Sigmoid colon (tissue), 7 donors: ENCODE data around the gene DCTN5. TPM values are rescaled to one million over a fixed set of nuclear protein-coding genes. Genes with fewer than 3 reads are reported as not detected.

Experiments used
- DNase-seq: peaks from one replicate; pipeline ENCODE4 v3.0.0-alpha.2; 2019
- H3K27ac ChIP-seq, 4 donors: fragments of 200-600 bp; sonication (generic); one replicate each; pipeline ENCODE4 v1.5.1; 2016 to 2019; ENCODE audit warnings: mild to moderate bottlenecking in 1 of 4
- H3K27me3 ChIP-seq, 3 donors: fragments of 200-600 bp; sonication (generic); one replicate each; pipeline ENCODE4 v1.5.1; 2019; ENCODE audit warnings: mild to moderate bottlenecking in 1 of 3
- H3K36me3 ChIP-seq, 4 donors: fragments of 200-600 bp; sonication (generic); one replicate each; pipeline ENCODE4 v1.5.1; 2016 to 2019
- H3K4me1 ChIP-seq, 4 donors: fragments of 200-600 bp; sonication (generic); one replicate each; pipeline ENCODE4 v1.5.1; 2017 to 2019
- H3K4me3 ChIP-seq, 4 donors: fragments of 200-600 bp; sonication (generic); one replicate each; pipeline ENCODE4 v1.5.1; 2017 to 2019; ENCODE audit warnings: mild to moderate bottlenecking in 2 of 4, moderate library complexity in 1 of 4
- H3K9me3 ChIP-seq, 4 donors: fragments of 200-600 bp in 3 of 4; sonication (generic) in 3 of 4; one replicate each; pipeline versions ENCODE4 v1.5.1 to v1.6.1; 2013 to 2019
- CTCF ChIP-seq, 4 experiments: fragments of 450-650 bp in 3 of 4; fragments of 200-600 bp in 1 of 4; IDR thresholded peaks; one replicate each; pipeline ENCODE4 v1.5.1; 2016 to 2019; ENCODE audit warnings: antibody characterized with exemption in 4 of 4, mild to moderate bottlenecking in 3 of 4, moderate library complexity in 2 of 4
- EP300 ChIP-seq, 4 donors: sonication (generic); formaldehyde crosslinking; IDR thresholded peaks; one replicate each; pipeline ENCODE4 v1.6.1; 2017; ENCODE audit warnings: antibody characterized with exemption in 4 of 4
- POLR2A ChIP-seq, 2 donors: fragments of 450-650 bp; IDR thresholded peaks; one replicate each; pipeline ENCODE4 v1.6.1; 2016; ENCODE audit warnings: antibody characterized with exemption in 2 of 2, mild to moderate bottlenecking in 2 of 2, moderate library complexity in 2 of 2
- POLR2AphosphoS5 ChIP-seq, 4 donors: sonication (generic); formaldehyde crosslinking; IDR thresholded peaks; one replicate each; pipeline ENCODE4 v1.6.1; 2017; ENCODE audit warnings: antibody characterized with exemption in 4 of 4
- WGBS, 2 donors: extraction: QIAGEN DNeasy Blood & Tissue Kit; methylation state at CpG; one replicate each; pipeline ENCODE4 v1.1.7; 2013; 5-methylcytosine and 5-hydroxymethylcytosine counted together
- intact Hi-C: fragments of 100-400 bp; cut with DNase I; formaldehyde crosslinking; loops from one replicate; pipeline ENCODE4 v1.15.1; 2023
- polyA plus RNA-seq, 3 donors: library from polyadenylated mRNA; stranded (reverse); fragments of 200-250 nt; gene quantifications; one replicate each; pipeline ENCODE4 v1.2.3, GENCODE V29; 2013
- total RNA-seq, 4 donors: library from RNA; depleted of rRNA; stranded (reverse); fragments of >200 nt; gene quantifications; one replicate each; pipeline ENCODE4 v1.1.0, GENCODE V29; 2016
- donor health status: healthy with polysubstance abuse.
- donor health status: Bipolar disorder and iron deficiency.
- donor health status: healthy.

Gene DCTN5
- total and polyA plus RNA-seq, 7 donors = 13.2 to 41.4 (median 30.1) TPM

DNA sequence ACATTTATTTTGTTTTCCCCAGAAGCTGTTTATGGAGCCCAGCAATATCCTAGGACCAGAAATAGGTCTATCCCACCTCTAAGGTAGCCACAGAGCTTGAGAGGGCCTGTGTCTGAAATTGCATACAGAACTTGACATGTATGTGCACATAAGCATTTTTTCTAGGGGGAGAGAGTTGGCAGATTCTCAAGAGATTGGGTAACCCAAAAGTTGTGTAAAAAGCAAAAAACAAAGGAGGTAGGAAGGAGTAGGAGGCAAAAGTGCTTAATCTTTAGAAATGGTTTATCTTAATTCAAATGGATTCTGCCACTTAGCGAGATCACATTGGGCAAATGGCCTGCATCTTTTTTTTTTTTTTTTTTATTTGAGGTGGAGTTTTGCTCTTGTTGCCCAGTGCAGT, 40.9 kb downstream of the DCTN5 start:
- 92 to 93% methylated on average over 1 of the region's 1 CpG for WGBS, 2 donors
- no peaks in the 10 kb centered on the region for H3K9me3 ChIP-seq
- H3K36me3 ChIP-seq = peaks cover 0 to 40% (median 9%) of the 10 kb centered on the region in 4 donors
- TF ChIP-seq POLR2A (IDR thresholded peaks at IDR 0.05) = no peak
- no peak for TF ChIP-seq EP300 (IDR thresholded peaks at IDR 0.05)
- TF ChIP-seq CTCF (IDR thresholded peaks at IDR 0.05) = no peak
- no peak for TF ChIP-seq POLR2AphosphoS5 (IDR thresholded peaks at IDR 0.05)
- intact Hi-C loops = no loop called here
- no peak overlapping the region for H3K27ac ChIP-seq
- peaks cover 0 to 19% (median 16%) of the 10 kb centered on the region in 4 donors for H3K4me1 ChIP-seq
- no peak for DNase-seq
- H3K27me3 ChIP-seq = no peaks in the 10 kb centered on the region
- no peak overlapping the region for H3K4me3 ChIP-seq

GRCh38 chr16:23683487-23683886, 42.2 kb downstream of the DCTN5 start:
- peaks cover 0 to 12% (median 10%) of the 10 kb centered on the region in 4 donors for H3K4me1 ChIP-seq
- H3K27me3 ChIP-seq = no peaks in the 10 kb centered on the region
- no peak overlapping the region for H3K27ac ChIP-seq
- peaks cover 0 to 53% (median 20%) of the 10 kb centered on the region in 4 donors for H3K36me3 ChIP-seq
- TF ChIP-seq EP300 (IDR thresholded peaks at IDR 0.05) (no peak), POLR2A (IDR thresholded peaks at IDR 0.05) (no peak), CTCF (IDR thresholded peaks at IDR 0.05) (no peak), POLR2AphosphoS5 (IDR thresholded peaks at IDR 0.05) (no peak)
- no peaks in the 10 kb centered on the region for H3K9me3 ChIP-seq
- DNase-seq = no peak
- H3K4me3 ChIP-seq = no peak overlapping the region
- WGBS, 2 donors = 92 to 95% methylated on average over 3 of the region's 3 CpGs
- intact Hi-C loops = no loop called here

DNA sequence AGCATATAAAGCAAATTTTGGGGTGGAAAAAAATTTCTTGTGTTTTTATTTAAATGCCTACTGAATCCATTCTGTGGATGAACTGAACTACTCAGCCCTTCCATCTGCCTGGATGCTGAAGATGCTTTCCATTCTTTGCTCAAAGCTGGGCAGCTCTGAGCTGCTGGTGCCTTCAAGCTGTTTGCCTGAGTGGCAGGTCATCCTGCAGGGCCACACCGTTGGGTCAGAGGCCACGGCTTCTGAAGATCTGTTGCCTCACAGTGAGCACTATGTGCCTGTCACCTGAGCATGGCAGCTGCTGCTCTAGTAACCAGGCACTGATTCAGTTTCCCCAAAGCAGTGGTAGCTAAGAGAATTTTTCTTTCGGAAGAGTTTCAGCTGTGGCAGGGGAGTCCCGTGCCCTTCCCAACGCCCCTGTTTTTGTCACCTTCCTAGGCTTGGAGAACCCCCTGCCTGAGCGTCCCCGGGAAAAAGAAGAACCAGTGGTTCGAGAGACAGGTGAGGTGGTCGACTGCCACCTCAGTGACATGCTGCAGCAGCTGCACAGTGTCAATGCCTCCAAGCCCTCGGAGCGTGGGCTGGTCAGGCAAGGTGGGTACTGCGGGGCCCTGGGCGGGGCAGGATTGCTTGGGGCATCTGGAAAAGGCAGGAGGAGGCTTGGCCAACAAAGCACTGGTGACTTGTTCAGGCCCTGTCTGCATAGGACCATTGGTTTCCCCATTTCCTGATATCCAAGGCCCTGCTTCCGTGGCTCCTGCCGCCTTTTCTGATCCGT, 46.0 kb downstream of the DCTN5 start:
- Histone ChIP-seq H3K36me3 (peaks cover 15 to 68% (median 40%) of the 10 kb centered on the region in 4 donors), H3K4me1 (no peaks in the 10 kb centered on the region)

GRCh38 chr16:23689442-23690187, 48.3 kb downstream of the DCTN5 start:
- TF ChIP-seq EP300 (IDR thresholded peaks at IDR 0.05) (no peak), POLR2A (IDR thresholded peaks at IDR 0.05) (no peak), POLR2AphosphoS5 (IDR thresholded peaks at IDR 0.05) (no peak), CTCF (IDR thresholded peaks at IDR 0.05) (no peak)
- 95 to 97% methylated on average over 36 of the region's 36 CpGs for WGBS, 2 donors

More for the DNA sequence above, 46.0 kb downstream of the DCTN5 start:
- DNase-seq = no peak
- TF ChIP-seq CTCF (IDR thresholded peaks at IDR 0.05) (no peak), POLR2A (IDR thresholded peaks at IDR 0.05) (no peak), EP300 (IDR thresholded peaks at IDR 0.05) (no peak), POLR2AphosphoS5 (IDR thresholded peaks at IDR 0.05) (no peak)
- Histone ChIP-seq H3K27me3 (no peaks in the 10 kb centered on the region), H3K9me3 (no peaks in the 10 kb centered on the region), H3K27ac (no peak overlapping the region), H3K4me3 (no peak overlapping the region)
- 92 to 96% methylated on average over 16 of the region's 16 CpGs for WGBS, 2 donors
- intact Hi-C loops = no loop called here

More at GRCh38 chr16:23689442-23690187, 48.3 kb downstream of the DCTN5 start:
- intact Hi-C loops = no loop called here
- no peaks in the 10 kb centered on the region for H3K9me3 ChIP-seq
- peaks cover 15 to 57% (median 35%) of the 10 kb centered on the region in 4 donors for H3K36me3 ChIP-seq
- no peaks in the 10 kb centered on the region for H3K27me3 ChIP-seq
- no peak overlapping the region for H3K27ac ChIP-seq
- DNase-seq = no peak
- H3K4me1 ChIP-seq = peaks cover 0 to 3% (median under 1%) of the 10 kb centered on the region in 4 donors
- no peak overlapping the region for H3K4me3 ChIP-seq
